Mucosa of rectum (tissue), 2 donors: Measurements from ENCODE around the gene BICD1.
"Not testable (repeated sequence)": the region's sequence is repeated elsewhere in the genome, so short reads cannot be mapped to it uniquely, and the experiment has no call there.

Experiments
- H3K27ac ChIP-seq, 2 donors: one replicate each; pipeline ENCODE4 v1.7.0; 2013; ENCODE audit warnings: inconsistent platforms in 2 of 2, low read depth in 2 of 2, low read length in 2 of 2
- H3K27me3 ChIP-seq, 2 donors: one replicate each; pipeline ENCODE4 v1.7.0; 2013; ENCODE audit warnings: low read length in 2 of 2; ENCODE audit not compliant: control insufficient read depth in 2 of 2, insufficient read depth in 2 of 2
- H3K36me3 ChIP-seq, 2 donors: one replicate each; pipeline ENCODE4 v1.7.0; 2013; ENCODE audit warnings: low read length in 2 of 2; ENCODE audit not compliant: control insufficient read depth in 2 of 2, insufficient read depth in 2 of 2
- H3K4me1 ChIP-seq, 2 donors: one replicate each; pipeline ENCODE4 v1.7.0; 2013; ENCODE audit warnings: low read length in 2 of 2, mild to moderate bottlenecking in 1 of 2; ENCODE audit not compliant: control insufficient read depth in 2 of 2, insufficient read depth in 2 of 2
- H3K4me3 ChIP-seq, 2 donors: one replicate each; pipeline ENCODE4 v1.7.0; 2013; ENCODE audit warnings: low read length in 2 of 2
- H3K9ac ChIP-seq, 2 donors: one replicate each; pipeline ENCODE4 v1.7.0; 2013; ENCODE audit warnings: low read length in 2 of 2, low read depth in 1 of 2, mild to moderate bottlenecking in 1 of 2
- H3K9me3 ChIP-seq, 2 donors: one replicate each; pipeline ENCODE4 v1.7.0; 2013; ENCODE audit warnings: low read length in 2 of 2; ENCODE audit not compliant: control insufficient read depth in 2 of 2
- donor health status: healthy.
- donor health status: Normal muscosa, but diverticular disease.

Gene BICD1

GRCh38 chr12:32076941-32077340 is 29.7 kb upstream of the BICD1 start:
- no peak overlapping the region for H3K27ac ChIP-seq
- no peak overlapping the region for H3K4me3 ChIP-seq
- no peak overlapping the region for H3K9ac ChIP-seq
- H3K9me3 ChIP-seq = no peaks in the 10 kb centered on the region
- H3K36me3 ChIP-seq = no peaks in the 10 kb centered on the region
- H3K4me1 ChIP-seq = no peaks in the 10 kb centered on the region
- no peaks in the 10 kb centered on the region for H3K27me3 ChIP-seq

- Histone ChIP-seq H3K27ac (no peak overlapping the region), H3K4me3 (no peak overlapping the region), H3K4me1 (no peaks in the 10 kb centered on the region), H3K9me3 (no peaks in the 10 kb centered on the region), H3K9ac (no peak overlapping the region), H3K27me3 (no peaks in the 10 kb centered on the region), H3K36me3 (no peaks in the 10 kb centered on the region)
Measured at GRCh38 chr12:32080435-32080834, 26.2 kb upstream of the BICD1 start.

GRCh38 chr12:32083489-32083888 is 23.2 kb upstream of the BICD1 start:
- Histone ChIP-seq H3K4me3 (no peak overlapping the region), H3K27ac (no peak overlapping the region), H3K36me3 (no peaks in the 10 kb centered on the region), H3K9me3 (no peaks in the 10 kb centered on the region), H3K4me1 (no peaks in the 10 kb centered on the region), H3K27me3 (no peaks in the 10 kb centered on the region), H3K9ac (no peak overlapping the region)

- Histone ChIP-seq H3K9ac (no peak overlapping the region), H3K27me3 (no peaks in the 10 kb centered on the region), H3K9me3 (no peaks in the 10 kb centered on the region), H3K4me1 (no peaks in the 10 kb centered on the region), H3K4me3 (no peak overlapping the region), H3K36me3 (no peaks in the 10 kb centered on the region), H3K27ac (no peak overlapping the region)
Measured at GRCh38 chr12:32084017-32084688, 22.5 kb upstream of the BICD1 start.

GRCh38 chr12:32084753-32085152 is 21.9 kb upstream of the BICD1 start:
- no peaks in the 10 kb centered on the region for H3K9me3 ChIP-seq
- no peaks in the 10 kb centered on the region for H3K27me3 ChIP-seq
- H3K9ac ChIP-seq = no peak overlapping the region
- no peak overlapping the region for H3K27ac ChIP-seq
- H3K4me1 ChIP-seq = no peaks in the 10 kb centered on the region
- H3K36me3 ChIP-seq = no peaks in the 10 kb centered on the region
- no peak overlapping the region for H3K4me3 ChIP-seq

GRCh38 chr12:32087306-32087705 is 19.3 kb upstream of the BICD1 start:
- no peaks in the 10 kb centered on the region for H3K4me1 ChIP-seq
- H3K9ac ChIP-seq = no peak overlapping the region
- H3K36me3 ChIP-seq = no peaks in the 10 kb centered on the region
- no peaks in the 10 kb centered on the region for H3K27me3 ChIP-seq
- H3K27ac ChIP-seq = no peak overlapping the region
- H3K4me3 ChIP-seq = no peak overlapping the region
- no peaks in the 10 kb centered on the region for H3K9me3 ChIP-seq

GRCh38 chr12:32089156-32089555 is 17.5 kb upstream of the BICD1 start:
- Histone ChIP-seq H3K27ac (no peak overlapping the region), H3K4me1 (no peaks in the 10 kb centered on the region), H3K9me3 (no peaks in the 10 kb centered on the region), H3K9ac (no peak overlapping the region), H3K27me3 (no peaks in the 10 kb centered on the region), H3K4me3 (no peak overlapping the region), H3K36me3 (no peaks in the 10 kb centered on the region)

- H3K9me3 ChIP-seq = no peaks in the 10 kb centered on the region
- no peak overlapping the region for H3K4me3 ChIP-seq
- no peak overlapping the region for H3K9ac ChIP-seq
- no peaks in the 10 kb centered on the region for H3K36me3 ChIP-seq
- H3K27me3 ChIP-seq = no peaks in the 10 kb centered on the region
- no peaks in the 10 kb centered on the region for H3K4me1 ChIP-seq
- no peak overlapping the region for H3K27ac ChIP-seq
Measured at GRCh38 chr12:32089586-32089985, 17.1 kb upstream of the BICD1 start.

GRCh38 chr12:32091696-32092095 is 15.0 kb upstream of the BICD1 start:
- Histone ChIP-seq H3K4me1 (no peaks in the 10 kb centered on the region), H3K9ac (no peak overlapping the region), H3K4me3 (no peak overlapping the region), H3K36me3 (no peaks in the 10 kb centered on the region), H3K27ac (no peak overlapping the region), H3K27me3 (no peaks in the 10 kb centered on the region), H3K9me3 (no peaks in the 10 kb centered on the region)

GRCh38 chr12:32098112-32098511 is 8.5 kb upstream of the BICD1 start:
- H3K27me3 ChIP-seq = peaks cover 0 to 2% of the 10 kb centered on the region in 2 donors
- no peak overlapping the region for H3K4me3 ChIP-seq
- H3K36me3 ChIP-seq = no peaks in the 10 kb centered on the region
- no peak overlapping the region for H3K9ac ChIP-seq
- H3K9me3 ChIP-seq = no peaks in the 10 kb centered on the region
- no peaks in the 10 kb centered on the region for H3K4me1 ChIP-seq
- H3K27ac ChIP-seq = no peak overlapping the region

- not testable (repeated sequence) for H3K4me3 ChIP-seq, H3K9ac ChIP-seq, H3K9me3 ChIP-seq, H3K4me1 ChIP-seq, H3K27me3 ChIP-seq, H3K27ac ChIP-seq, H3K36me3 ChIP-seq
Measured at GRCh38 chr12:32099275-32099674, 7.4 kb upstream of the BICD1 start.
